Panc1 (cell line): Measurements from ENCODE around the gene SLC27A1.
"Not testable (repeated sequence)": the region's sequence is repeated elsewhere in the genome, so short reads cannot be mapped to it uniquely, and the experiment has no call there.

Experiments used
- POLR2AphosphoS5 ChIP-seq: IDR thresholded peaks from 2 replicates; pipeline ENCODE4 v1.6.1; 2012; ENCODE audit warnings: mild to moderate bottlenecking, low read depth, low read length, moderate library complexity
- SIN3A ChIP-seq: IDR thresholded peaks from 2 replicates; pipeline ENCODE4 v1.6.1; 2012; ENCODE audit warnings: low read depth, mild to moderate bottlenecking, low read length, moderate library complexity, borderline replicate concordance; ENCODE audit not compliant: insufficient read depth
- TF ChIP-seq, protein P1 (sequence below): fragments of 450-650 bp; IDR thresholded peaks from 2 replicates; pipeline ENCODE4 v1.5.1; 2017; ENCODE audit warnings: mild to moderate bottlenecking
- TF ChIP-seq, protein P2 (sequence below), 2 experiments: IDR thresholded peaks; 2 replicates each; pipeline ENCODE4 v1.6.1; 2011 to 2012; ENCODE audit warnings: low read depth in 2 of 2, control low read depth in 1 of 2, low read length in 1 of 2, mild to moderate bottlenecking in 1 of 2, moderate library complexity in 1 of 2; ENCODE audit not compliant: insufficient read depth in 1 of 2

DNA sequence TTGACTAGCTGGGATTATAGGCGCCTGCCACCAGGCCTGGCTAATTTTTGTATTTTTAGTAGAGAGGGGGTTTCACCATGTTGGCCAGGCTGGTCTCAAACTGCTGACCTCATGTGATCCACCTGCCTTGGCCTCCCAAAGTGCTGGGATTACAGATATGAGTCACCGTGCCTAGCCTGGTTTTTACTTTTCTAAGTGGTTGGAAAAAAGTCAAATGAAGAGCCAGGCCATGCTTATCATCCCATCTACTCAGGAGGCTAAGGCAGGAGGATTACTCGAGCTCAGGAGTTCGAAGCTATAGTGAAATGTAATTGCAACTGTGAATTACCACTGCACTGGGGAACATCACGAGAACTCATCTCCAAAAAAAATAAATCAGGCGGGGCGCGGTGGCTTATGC lies 48.3 kb downstream of the SLC27A1 start:
- TF ChIP-seq, protein P1, sequence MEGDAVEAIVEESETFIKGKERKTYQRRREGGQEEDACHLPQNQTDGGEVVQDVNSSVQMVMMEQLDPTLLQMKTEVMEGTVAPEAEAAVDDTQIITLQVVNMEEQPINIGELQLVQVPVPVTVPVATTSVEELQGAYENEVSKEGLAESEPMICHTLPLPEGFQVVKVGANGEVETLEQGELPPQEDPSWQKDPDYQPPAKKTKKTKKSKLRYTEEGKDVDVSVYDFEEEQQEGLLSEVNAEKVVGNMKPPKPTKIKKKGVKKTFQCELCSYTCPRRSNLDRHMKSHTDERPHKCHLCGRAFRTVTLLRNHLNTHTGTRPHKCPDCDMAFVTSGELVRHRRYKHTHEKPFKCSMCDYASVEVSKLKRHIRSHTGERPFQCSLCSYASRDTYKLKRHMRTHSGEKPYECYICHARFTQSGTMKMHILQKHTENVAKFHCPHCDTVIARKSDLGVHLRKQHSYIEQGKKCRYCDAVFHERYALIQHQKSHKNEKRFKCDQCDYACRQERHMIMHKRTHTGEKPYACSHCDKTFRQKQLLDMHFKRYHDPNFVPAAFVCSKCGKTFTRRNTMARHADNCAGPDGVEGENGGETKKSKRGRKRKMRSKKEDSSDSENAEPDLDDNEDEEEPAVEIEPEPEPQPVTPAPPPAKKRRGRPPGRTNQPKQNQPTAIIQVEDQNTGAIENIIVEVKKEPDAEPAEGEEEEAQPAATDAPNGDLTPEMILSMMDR, result not testable (repeated sequence)
- not testable (repeated sequence) for TF ChIP-seq POLR2AphosphoS5, SIN3A
- TF ChIP-seq, protein P2, sequence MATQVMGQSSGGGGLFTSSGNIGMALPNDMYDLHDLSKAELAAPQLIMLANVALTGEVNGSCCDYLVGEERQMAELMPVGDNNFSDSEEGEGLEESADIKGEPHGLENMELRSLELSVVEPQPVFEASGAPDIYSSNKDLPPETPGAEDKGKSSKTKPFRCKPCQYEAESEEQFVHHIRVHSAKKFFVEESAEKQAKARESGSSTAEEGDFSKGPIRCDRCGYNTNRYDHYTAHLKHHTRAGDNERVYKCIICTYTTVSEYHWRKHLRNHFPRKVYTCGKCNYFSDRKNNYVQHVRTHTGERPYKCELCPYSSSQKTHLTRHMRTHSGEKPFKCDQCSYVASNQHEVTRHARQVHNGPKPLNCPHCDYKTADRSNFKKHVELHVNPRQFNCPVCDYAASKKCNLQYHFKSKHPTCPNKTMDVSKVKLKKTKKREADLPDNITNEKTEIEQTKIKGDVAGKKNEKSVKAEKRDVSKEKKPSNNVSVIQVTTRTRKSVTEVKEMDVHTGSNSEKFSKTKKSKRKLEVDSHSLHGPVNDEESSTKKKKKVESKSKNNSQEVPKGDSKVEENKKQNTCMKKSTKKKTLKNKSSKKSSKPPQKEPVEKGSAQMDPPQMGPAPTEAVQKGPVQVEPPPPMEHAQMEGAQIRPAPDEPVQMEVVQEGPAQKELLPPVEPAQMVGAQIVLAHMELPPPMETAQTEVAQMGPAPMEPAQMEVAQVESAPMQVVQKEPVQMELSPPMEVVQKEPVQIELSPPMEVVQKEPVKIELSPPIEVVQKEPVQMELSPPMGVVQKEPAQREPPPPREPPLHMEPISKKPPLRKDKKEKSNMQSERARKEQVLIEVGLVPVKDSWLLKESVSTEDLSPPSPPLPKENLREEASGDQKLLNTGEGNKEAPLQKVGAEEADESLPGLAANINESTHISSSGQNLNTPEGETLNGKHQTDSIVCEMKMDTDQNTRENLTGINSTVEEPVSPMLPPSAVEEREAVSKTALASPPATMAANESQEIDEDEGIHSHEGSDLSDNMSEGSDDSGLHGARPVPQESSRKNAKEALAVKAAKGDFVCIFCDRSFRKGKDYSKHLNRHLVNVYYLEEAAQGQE (IDR thresholded peaks at IDR 0.05; ENCODE audit: insufficient read depth in 1 of 2, low read depth in 2 of 2, low read length in 1 of 2), result not testable (repeated sequence)
